ENCODE measurements around the gene RFXAP. TPM values are rescaled to one million over a fixed set of nuclear protein-coding genes. Genes with fewer than 3 reads are reported as not detected.

RFXAP gene
- total RNA-seq, 2 donors from 2014 or later = 6.7 to 13.6 TPM

DNA sequence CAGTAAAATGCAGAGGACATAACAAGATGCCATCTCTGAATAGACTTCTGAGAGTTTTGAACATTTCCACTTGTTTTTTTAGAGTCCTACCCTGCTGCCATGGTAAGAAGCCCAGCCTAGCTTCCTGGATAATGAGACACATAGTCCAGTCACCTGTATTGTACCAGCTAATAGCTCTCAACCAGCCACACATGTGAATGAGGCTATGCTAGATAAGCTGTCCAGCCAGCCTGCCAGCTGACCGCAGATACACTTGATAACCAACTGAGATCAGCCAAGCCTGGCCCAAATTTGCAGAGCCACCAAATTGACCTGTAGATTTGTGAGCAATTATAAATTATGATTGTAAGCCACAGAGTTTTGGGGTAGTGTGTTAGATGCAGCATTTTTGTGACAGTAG is 10.7 kb downstream of the RFXAP start:
- Mint-ChIP-seq H3K9me3 (no peaks in the 10 kb centered on the region), H3K27ac (no peak overlapping the region), H3K4me1 (ENCODE audit: low read depth in 2 of 2) (peaks cover under 1 to 4% of the 10 kb centered on the region in 2 donors), H3K4me3 (no peak overlapping the region), H3K27me3 (no peaks in the 10 kb centered on the region), H3K36me3 (peaks cover 9% of the 10 kb centered on the region)
- ATAC-seq (no peak), DNase-seq (ENCODE audit: low spot score) (no peak)

DNA sequence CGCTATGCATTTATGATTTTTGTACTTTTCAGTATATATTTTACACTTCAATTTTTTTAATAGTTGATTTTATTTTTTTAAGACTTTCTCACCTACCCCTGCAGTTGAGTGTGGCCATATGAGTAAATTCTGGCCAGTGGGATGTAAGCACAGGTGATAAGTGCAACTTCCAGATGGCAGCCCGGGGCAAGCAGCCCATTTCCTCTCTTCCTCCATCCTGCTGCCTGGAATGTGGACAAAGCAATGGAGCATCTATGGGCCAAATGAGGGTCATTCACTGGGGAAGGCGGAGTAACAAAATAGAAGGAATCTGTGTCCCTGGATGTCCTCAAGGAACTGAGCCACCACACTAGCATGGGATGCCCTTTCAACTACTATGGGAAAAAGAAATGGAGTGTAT is 12.3 kb downstream of the RFXAP start:
- Mint-ChIP-seq H3K36me3 (peaks cover 4% of the 10 kb centered on the region), H3K27ac (no peak overlapping the region), H3K4me3 (no peak overlapping the region), H3K27me3 (no peaks in the 10 kb centered on the region), H3K4me1 (ENCODE audit: low read depth in 2 of 2) (peaks cover 0 to 7% of the 10 kb centered on the region in 2 donors), H3K9me3 (no peaks in the 10 kb centered on the region)
- ATAC-seq = no peak
- DNase-seq (ENCODE audit: low spot score) = no peak

DNA sequence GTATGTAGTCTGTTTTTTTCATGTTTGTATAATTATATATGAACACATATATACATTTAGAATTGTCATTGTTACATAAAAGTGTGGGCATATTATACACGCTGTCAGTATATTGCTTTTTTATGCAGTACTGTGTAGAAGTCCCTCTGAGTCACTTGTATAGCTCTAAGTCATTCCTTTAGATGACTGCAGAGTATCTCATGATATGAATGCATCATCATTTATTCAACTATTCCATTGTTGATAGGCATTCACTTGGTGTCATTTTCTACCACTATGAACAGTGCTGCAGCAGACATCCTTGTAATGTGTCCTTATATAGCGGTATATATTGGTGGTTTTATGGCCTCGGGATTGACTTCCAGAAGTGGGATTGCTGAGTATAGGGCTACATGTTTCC is 15.3 kb downstream of the RFXAP start:
- Mint-ChIP-seq H3K4me1 (ENCODE audit: low read depth in 2 of 2) (peaks cover 0 to 7% of the 10 kb centered on the region in 2 donors), H3K27ac (no peak overlapping the region), H3K36me3 (peaks cover 4% of the 10 kb centered on the region)

DNA sequence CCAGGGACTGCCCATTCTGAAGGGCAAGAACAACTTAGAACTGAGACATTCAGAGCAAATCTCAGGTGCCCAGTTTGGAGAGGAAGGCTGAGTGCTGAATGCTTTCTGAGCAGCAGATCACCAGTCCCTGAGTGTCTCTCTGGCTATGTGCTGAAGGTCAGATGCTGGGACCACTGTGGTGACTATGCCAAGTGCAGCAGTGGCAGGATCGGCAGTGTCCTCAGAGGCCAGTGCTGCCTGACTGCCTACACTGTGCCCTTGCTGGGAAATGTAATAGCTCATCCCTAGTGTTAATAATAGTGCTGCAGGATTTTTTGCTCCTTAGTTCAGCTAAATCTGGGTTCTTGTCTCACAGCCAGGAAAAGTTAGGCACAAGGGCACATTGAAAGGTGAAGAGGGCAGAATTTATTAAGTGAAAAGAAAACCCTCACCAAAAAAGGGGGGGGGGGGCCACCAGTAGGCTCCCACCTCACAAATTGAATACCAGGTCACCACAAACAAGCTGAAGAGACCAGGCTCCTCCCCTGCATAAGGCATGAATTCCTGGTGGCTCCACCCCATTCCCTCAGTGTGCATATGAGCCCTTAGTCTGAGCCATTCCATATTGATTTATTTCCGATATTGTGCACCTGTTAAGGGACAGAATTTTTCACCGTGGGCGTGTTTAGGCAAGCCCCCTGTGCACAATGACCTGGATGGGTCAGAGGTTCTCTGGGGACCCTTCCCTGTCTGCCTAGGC is 18.5 kb downstream of the RFXAP start:
- Mint-ChIP-seq H3K27ac (no peak overlapping the region), H3K36me3 (no peaks in the 10 kb centered on the region), H3K27me3 (no peaks in the 10 kb centered on the region)

More for the DNA sequence above, 15.3 kb downstream of the RFXAP start:
- DNase-seq (ENCODE audit: low spot score) (no peak), ATAC-seq (peak in 1 of 2 donors; percentile 67)
- Mint-ChIP-seq H3K27me3 (no peaks in the 10 kb centered on the region), H3K4me3 (no peak overlapping the region), H3K9me3 (no peaks in the 10 kb centered on the region)

DNA sequence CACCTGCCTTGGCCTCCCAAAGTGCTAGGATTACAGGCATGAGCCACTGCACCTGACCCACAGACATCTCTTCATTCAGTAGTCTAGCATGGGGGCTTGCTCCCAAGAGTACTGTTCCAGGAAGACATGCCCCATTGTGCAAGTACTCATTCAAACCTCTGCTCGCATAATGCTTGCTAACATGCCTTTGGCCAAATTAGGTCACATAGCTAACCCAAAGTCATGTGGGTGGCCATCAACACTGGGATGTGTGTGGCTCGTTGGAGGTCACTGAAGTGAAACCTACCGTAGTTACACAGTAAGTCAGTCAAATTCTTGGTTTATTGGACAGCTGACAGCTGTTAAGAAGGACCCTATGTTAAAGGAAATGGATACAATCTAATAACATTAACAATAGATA is 20.3 kb downstream of the RFXAP start:
- Mint-ChIP-seq H3K4me1 (ENCODE audit: low read depth in 2 of 2) (peaks cover 0 to 7% of the 10 kb centered on the region in 2 donors), H3K27ac (no peak overlapping the region), H3K9me3 (no peaks in the 10 kb centered on the region), H3K36me3 (no peaks in the 10 kb centered on the region), H3K4me3 (no peak overlapping the region), H3K27me3 (no peaks in the 10 kb centered on the region)
- no peak for DNase-seq (ENCODE audit: low spot score)
- no peak for ATAC-seq

More for the DNA sequence above, 18.5 kb downstream of the RFXAP start:
- ATAC-seq = no peak
- H3K9me3 Mint-ChIP-seq = no peaks in the 10 kb centered on the region
- H3K4me3 Mint-ChIP-seq = no peak overlapping the region
- no peak for DNase-seq (ENCODE audit: low spot score)
- peaks cover 0 to 7% of the 10 kb centered on the region in 2 donors for H3K4me1 Mint-ChIP-seq (ENCODE audit: low read depth in 2 of 2)

DNA sequence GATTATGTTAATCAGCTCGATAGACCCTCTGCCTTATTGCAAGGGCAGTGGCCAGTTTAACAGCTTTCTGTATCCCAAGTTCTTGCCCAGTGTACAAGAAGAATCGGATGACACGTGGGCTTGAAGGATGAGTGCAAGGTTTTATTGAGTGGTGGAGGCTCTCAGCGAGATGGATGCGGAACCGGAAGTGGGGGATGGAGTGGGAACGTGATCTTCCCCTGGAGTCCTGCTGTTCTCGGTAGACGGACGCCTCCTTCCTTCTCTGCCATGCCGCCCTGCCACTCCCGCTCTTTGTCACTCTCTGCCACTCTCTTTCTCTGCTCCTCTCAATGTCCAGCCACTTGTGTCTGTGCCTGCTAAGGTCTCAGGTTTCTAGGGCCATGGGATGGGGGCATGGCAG is 21.0 kb downstream of the RFXAP start:
- ATAC-seq = no peak
- no peak for DNase-seq (ENCODE audit: low spot score)
- Mint-ChIP-seq H3K4me1 (ENCODE audit: low read depth in 2 of 2) (peaks cover 0 to 5% of the 10 kb centered on the region in 2 donors), H3K27ac (no peak overlapping the region), H3K9me3 (no peaks in the 10 kb centered on the region), H3K36me3 (no peaks in the 10 kb centered on the region), H3K27me3 (no peaks in the 10 kb centered on the region), H3K4me3 (no peak overlapping the region)

DNA sequence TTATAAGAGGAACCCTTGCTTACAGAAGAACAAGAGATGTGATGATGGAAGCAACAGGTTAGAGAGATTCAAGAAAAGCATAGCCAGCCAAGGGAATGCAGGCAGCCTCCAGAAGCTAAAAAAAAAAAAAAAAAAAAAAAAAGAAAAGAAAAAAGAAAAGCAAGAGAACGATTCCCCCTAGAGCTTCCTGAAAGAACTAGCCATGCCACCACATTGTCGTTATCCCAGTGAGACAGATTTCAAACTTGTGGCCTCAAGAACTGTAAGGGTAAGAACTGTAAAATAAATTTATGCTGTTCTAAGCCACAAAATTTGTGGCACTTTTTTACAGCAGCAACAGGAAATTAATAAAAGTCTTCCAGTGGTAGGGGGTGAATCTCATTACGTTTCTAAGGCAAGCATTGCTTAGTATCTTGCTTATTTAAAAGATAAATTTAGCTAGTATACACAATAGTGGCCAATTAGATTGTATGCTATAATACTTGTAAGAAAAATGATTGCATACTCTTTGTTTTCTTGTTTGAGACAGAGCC is 21.8 kb downstream of the RFXAP start:
- ATAC-seq (no peak), DNase-seq (ENCODE audit: low spot score) (no peak)
- Mint-ChIP-seq H3K4me3 (no peak overlapping the region), H3K27me3 (no peaks in the 10 kb centered on the region), H3K4me1 (ENCODE audit: low read depth in 2 of 2) (no peaks in the 10 kb centered on the region), H3K27ac (no peak overlapping the region), H3K9me3 (no peaks in the 10 kb centered on the region), H3K36me3 (no peaks in the 10 kb centered on the region)

DNA sequence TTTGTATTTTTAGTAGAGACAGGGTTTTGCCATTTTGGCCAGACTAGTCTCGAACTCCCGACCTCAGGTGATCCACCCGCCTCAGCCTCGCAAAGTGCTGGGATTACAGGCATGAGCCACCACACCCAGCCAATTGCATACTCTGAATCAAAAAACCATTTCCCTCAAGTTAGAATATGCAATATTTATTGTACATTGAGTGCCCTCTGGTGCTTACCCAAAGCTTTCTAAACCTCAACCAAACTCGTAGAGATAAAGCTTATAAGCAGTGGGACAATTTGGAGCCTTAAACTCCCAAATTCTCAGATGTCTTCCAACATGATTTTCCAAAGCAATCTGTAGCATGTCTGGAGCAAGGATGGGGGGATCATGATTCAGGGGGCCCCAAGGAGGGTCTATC is 22.4 kb downstream of the RFXAP start:
- ATAC-seq = no peak
- Mint-ChIP-seq H3K27ac (no peak overlapping the region), H3K9me3 (no peaks in the 10 kb centered on the region), H3K36me3 (no peaks in the 10 kb centered on the region), H3K27me3 (no peaks in the 10 kb centered on the region), H3K4me1 (ENCODE audit: low read depth in 2 of 2) (no peaks in the 10 kb centered on the region), H3K4me3 (no peak overlapping the region)
- no peak for DNase-seq (ENCODE audit: low spot score)

DNA sequence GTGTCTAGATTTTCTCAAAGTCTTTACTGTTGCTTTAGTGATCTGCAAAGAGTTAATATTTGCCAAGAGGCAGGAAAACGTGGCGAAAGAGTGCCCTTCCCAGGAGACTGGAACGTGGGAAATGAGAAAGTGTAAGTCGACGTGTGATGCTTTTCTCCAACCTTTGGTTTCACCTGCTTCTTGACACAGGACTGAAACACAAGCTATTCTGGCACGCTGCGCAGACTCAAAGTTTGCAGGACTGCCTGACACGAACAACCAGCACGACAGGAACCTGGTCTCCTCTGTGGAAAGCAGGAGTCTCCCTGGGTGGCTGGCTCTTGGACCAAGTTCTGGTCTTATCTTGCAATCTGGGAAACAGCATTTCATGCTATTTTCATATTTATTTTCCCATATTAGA is 28.6 kb downstream of the RFXAP start:
- ATAC-seq (no peak), DNase-seq (ENCODE audit: low spot score) (no peak)
- Mint-ChIP-seq H3K4me1 (ENCODE audit: low read depth in 2 of 2) (no peaks in the 10 kb centered on the region), H3K27me3 (peaks cover 3 to 13% of the 10 kb centered on the region in 2 donors), H3K4me3 (no peak overlapping the region), H3K9me3 (no peaks in the 10 kb centered on the region), H3K36me3 (no peaks in the 10 kb centered on the region), H3K27ac (no peak overlapping the region)

DNA sequence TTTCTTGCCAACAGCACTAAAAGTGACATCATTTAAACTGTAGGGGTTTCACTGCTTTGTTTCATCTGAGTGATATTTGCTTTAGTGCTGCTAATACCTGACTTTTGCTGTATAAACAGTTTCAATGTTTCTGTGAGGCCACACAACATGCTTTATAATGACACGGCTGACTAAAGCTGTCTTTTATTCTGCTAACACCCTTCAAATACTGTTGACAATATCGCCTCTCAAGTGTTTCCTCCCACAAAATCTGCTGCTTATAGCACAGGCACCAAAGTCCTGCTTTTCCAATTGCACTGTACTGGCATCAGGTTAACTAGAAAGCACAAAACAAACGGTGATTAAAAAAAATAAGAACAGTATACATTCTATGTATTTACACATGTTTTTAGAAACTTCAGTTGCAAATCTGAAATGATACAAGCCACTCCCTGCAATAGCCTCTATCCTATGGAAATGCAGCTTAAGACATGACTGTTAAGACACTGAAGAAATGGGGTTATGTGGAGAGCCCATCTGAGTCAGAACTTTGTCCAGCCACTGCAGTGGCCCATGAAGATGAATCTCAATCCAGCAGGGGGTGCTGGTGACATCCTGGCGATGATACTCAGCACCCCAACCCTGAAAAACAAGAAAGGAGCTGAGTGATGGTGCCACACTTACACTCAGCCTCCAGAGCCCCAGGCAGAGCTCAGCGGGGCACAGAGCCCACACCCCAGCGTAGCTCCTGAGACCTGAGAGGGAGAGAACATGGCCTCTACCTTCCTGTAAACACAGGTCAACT is 29.4 kb downstream of the RFXAP start:
- no peak for DNase-seq (ENCODE audit: low spot score)

DNA sequence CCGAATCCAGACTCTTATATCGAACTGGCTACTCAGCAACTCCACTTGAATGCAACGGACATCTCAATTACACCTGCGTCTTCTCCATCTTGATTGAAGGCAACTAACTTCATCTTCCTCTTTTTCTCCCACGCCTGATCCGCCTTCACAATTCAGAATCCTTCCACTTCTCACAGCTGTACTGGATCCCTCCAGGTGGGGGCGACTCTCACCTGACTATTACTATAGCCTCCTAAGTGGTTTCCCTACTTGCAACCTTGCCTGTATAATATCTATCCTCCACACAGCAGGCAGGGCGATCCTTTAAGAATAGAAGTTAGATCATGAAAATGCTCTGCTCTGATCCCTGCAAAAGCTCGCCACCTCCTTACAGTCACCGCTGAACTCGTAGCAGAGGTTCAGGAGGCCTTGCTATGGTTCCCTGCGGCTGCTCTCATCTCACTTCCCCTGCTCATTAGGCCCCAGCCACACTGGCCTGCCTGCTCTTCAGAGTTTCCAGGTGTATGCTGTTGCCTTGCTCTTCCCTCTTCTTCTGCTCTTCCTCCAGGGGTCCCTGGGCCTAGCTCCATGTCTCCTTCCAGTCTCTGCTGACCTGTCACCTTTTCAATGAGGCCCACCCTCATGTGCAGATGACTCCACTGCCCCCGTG is 31.9 kb downstream of the RFXAP start:
- H3K4me3 Mint-ChIP-seq = no peak overlapping the region
- ATAC-seq = no peak
- no peaks in the 10 kb centered on the region for H3K36me3 Mint-ChIP-seq
- no peaks in the 10 kb centered on the region for H3K4me1 Mint-ChIP-seq (ENCODE audit: low read depth in 2 of 2)
- H3K9me3 Mint-ChIP-seq = no peaks in the 10 kb centered on the region
- H3K27me3 Mint-ChIP-seq = peaks cover 3 to 13% of the 10 kb centered on the region in 2 donors
- no peak for DNase-seq (ENCODE audit: low spot score)
- H3K27ac Mint-ChIP-seq = no peak overlapping the region

More for the DNA sequence above, 29.4 kb downstream of the RFXAP start:
- Mint-ChIP-seq H3K27ac (no peak overlapping the region), H3K4me1 (ENCODE audit: low read depth in 2 of 2) (no peaks in the 10 kb centered on the region), H3K36me3 (no peaks in the 10 kb centered on the region), H3K4me3 (no peak overlapping the region), H3K9me3 (no peaks in the 10 kb centered on the region), H3K27me3 (peaks cover 3 to 13% of the 10 kb centered on the region in 2 donors)
- peak in 1 of 2 donors; percentile 38 for ATAC-seq

DNA sequence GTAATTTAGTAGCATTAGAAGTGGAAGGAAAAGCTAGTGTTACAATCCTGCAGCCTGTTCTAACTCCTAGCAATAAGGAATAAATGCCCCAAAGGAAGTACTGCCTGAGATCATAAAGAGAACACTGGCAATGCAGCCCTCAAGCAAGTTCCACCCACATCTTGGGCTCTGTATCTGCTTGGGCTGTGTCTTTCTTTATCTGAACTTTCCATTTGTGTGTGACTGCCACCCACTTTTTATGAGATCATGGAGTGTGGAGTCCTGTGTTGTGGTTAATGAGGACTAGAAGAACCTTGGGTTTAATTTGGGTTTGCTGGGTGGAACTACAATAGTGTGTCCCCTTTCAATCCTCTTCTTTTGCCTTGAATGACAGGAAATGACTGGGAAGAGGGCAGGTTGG is 38.2 kb downstream of the RFXAP start:
- Mint-ChIP-seq H3K9me3 (no peaks in the 10 kb centered on the region), H3K36me3 (no peaks in the 10 kb centered on the region), H3K4me1 (ENCODE audit: low read depth in 2 of 2) (no peaks in the 10 kb centered on the region), H3K4me3 (no peak overlapping the region), H3K27ac (no peak overlapping the region), H3K27me3 (peaks cover 14 to 22% of the 10 kb centered on the region in 2 donors)
- no peak for ATAC-seq
- DNase-seq (ENCODE audit: low spot score) = no peak

DNA sequence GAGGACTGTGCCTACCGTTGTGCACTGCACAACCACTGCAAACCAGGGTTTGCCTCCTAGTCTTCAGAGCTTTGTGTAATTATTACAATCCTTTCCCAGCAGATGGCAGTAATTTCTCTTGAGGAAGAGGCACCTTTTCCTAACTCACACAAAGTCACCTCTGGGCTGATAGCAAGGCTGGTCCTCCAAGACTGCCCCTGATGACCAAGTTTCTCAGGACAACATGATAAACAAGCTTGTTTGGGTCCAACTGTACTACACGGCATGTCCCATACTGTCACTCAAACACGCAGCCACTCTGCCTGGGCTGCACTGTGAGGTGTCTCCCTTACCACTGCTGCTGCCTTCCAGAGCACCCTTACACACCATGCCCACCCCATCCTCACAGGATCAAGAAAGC is 39.3 kb downstream of the RFXAP start:
- Mint-ChIP-seq H3K4me3 (no peak overlapping the region), H3K27me3 (peaks cover 18 to 31% of the 10 kb centered on the region in 2 donors), H3K27ac (no peak overlapping the region), H3K9me3 (no peaks in the 10 kb centered on the region), H3K4me1 (ENCODE audit: low read depth in 2 of 2) (peaks cover 0 to 3% of the 10 kb centered on the region in 2 donors), H3K36me3 (no peaks in the 10 kb centered on the region)
- DNase-seq (ENCODE audit: low spot score) (no peak), ATAC-seq (no peak)

DNA sequence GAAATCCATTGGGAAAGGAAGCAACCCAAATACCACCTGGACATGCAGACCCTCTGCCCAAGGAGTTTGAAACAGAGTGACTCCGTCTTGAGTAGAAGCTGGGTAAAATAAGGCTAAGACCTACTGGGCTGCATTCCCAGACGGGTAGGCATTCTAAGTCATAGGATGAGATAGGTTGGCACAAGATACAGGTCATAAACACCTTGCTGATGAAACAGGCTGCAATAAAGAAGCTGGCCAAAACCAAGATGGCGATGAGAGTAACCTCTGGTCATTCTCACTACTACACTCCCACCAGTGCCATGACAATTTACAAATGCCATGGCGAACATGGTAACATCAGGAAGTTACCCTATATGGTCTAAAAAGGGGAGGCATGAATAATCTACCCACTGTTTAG is 40.2 kb downstream of the RFXAP start:
- no peak for DNase-seq (ENCODE audit: low spot score)
- H3K27me3 Mint-ChIP-seq = peaks cover 24 to 38% of the 10 kb centered on the region in 2 donors
- no peak for ATAC-seq
- peaks cover 0 to 3% of the 10 kb centered on the region in 2 donors for H3K4me1 Mint-ChIP-seq (ENCODE audit: low read depth in 2 of 2)
- no peak overlapping the region for H3K27ac Mint-ChIP-seq
- H3K4me3 Mint-ChIP-seq = no peak overlapping the region
- H3K36me3 Mint-ChIP-seq = no peaks in the 10 kb centered on the region
- H3K9me3 Mint-ChIP-seq = no peaks in the 10 kb centered on the region
